ENCODE results near the gene DDX47. TPM values are rescaled to one million over a fixed set of nuclear protein-coding genes. Genes with fewer than 3 reads are reported as not detected.
A peak's percentile ranks its signal among the peaks of the same experiment; 100 is the strongest.

DDX47 gene
- total and polyA plus RNA-seq, 8 donors: 9.6 to 108 (median 31.8) TPM

DNA sequence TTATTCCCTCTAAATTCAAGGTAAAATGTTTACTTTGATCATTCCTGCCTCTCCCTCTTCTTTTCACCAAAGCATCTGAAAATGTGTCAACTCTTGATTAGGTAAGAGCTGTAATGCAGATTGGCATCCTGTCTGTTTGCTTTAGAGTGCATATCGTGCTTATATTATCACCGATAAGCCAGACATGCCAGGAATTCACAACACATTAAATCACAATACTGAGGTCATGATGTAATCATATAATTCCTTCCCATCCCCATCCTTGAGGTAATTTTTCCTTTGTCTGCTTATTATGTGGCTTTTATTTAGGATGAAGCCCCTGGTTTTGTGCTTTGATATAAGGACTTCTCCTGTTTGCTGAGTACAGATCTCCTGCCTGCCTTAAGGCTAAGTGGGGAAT lies 10.2 kb downstream of the DDX47 start:
- Histone ChIP-seq H3K9me3 (no peaks in the 10 kb centered on the region), H3K27ac (no peak overlapping the region), H3K4me1 (peaks cover 7 to 26% (median 19%) of the 10 kb centered on the region in 4 donors), H3K36me3 (peaks cover 65 to 88% (median 82%) of the 10 kb centered on the region in 4 donors), H3K4me3 (no peak overlapping the region), H3K27me3 (no peaks in the 10 kb centered on the region)
- WGBS, 5 donors: 36 to 58% (median 41%) methylated on average over 2 of the region's 2 CpGs
- DNase-seq: no peak
- TF ChIP-seq POLR2AphosphoS5 (IDR thresholded peaks at IDR 0.05) (peak in 1 of 3 donors; percentile 8), EP300 (IDR thresholded peaks at IDR 0.05) (no peak)
- intact Hi-C loops (cut with DNase I; ENCODE audit: low total_unique reads): no loop called here

DNA sequence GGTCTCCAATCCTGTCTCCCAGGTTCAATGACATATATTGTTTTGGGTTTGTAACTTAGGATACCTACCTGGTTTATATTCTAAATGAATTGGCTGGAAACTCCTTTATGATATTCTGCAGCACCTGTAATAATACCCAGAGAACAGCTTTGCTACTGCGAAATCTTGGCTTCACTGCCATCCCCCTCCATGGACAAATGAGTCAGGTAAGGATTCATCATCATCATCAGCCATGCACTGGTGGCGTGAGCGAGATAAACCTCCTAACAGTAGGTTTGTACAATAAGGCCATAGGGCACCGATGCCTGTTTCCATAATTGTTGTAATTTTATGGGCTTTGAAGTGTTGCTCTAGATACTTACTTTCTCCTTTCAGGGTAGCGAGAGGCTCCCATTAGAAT lies 10.7 kb downstream of the DDX47 start:
- peaks cover 7 to 21% (median 17%) of the 10 kb centered on the region in 4 donors for H3K4me1 ChIP-seq
- intact Hi-C loops (cut with DNase I; ENCODE audit: low total_unique reads): no loop called here
- no peaks in the 10 kb centered on the region for H3K27me3 ChIP-seq
- no peak for DNase-seq
- no peaks in the 10 kb centered on the region for H3K9me3 ChIP-seq
- no peak overlapping the region for H3K4me3 ChIP-seq
- peaks cover 68 to 88% (median 87%) of the 10 kb centered on the region in 4 donors for H3K36me3 ChIP-seq
- WGBS, 5 donors: 96 to 99% (median 97%) methylated on average over 5 of the region's 5 CpGs
- no peak overlapping the region for H3K27ac ChIP-seq
- no peak for TF ChIP-seq EP300 (IDR thresholded peaks at IDR 0.05)

DNA sequence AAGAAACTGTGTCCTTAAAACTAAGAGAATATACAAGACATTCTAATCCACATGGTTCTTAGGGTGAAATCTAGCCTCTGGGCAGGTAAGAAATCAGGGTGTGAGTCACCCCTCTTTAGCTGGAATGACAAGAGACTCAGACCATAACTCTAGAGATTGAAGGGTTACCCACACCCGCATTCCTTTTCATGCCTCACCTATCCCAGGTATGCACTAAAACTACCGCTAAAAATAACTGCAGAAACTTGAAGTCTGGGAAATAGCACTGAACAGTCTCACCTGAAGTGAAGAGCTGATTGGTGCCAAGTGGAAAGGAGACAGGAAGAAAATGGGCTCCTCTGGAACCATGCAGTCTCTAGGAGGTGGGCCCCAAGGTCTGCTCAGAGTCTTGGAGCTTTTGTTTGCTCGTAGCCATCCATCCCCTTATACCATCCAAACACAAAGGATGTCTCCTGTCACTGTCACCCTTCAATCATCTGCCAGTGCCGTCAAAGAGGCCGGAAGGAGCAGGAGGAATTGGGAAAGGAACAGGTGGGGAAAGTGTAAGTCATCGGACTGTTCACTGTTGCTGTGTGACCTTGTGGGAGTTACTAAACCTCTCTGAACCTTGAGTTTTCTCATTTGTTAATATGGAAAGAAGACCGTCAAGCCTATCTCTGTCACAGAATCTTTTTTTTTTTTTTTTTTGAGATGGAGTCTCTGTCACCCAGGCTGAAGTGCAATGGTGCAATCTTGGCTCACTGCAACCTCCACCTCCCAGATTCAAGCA lies 22.4 kb downstream of the DDX47 start:
- intact Hi-C loops (cut with DNase I; ENCODE audit: low total_unique reads): no loop called here
- Histone ChIP-seq H3K36me3 (peaks cover 17 to 49% (median 36%) of the 10 kb centered on the region in 4 donors), H3K4me1 (peaks cover 0 to 26% (median 5%) of the 10 kb centered on the region in 4 donors), H3K27ac (peak overlapping the region in 3 of 5 donors; percentile 65 to 67 (median 65)), H3K9me3 (no peaks in the 10 kb centered on the region), H3K27me3 (no peaks in the 10 kb centered on the region), H3K4me3 (no peak overlapping the region)
- WGBS, 5 donors: 63 to 84% (median 73%) methylated on average over 7 of the region's 7 CpGs
- TF ChIP-seq, protein P1, sequence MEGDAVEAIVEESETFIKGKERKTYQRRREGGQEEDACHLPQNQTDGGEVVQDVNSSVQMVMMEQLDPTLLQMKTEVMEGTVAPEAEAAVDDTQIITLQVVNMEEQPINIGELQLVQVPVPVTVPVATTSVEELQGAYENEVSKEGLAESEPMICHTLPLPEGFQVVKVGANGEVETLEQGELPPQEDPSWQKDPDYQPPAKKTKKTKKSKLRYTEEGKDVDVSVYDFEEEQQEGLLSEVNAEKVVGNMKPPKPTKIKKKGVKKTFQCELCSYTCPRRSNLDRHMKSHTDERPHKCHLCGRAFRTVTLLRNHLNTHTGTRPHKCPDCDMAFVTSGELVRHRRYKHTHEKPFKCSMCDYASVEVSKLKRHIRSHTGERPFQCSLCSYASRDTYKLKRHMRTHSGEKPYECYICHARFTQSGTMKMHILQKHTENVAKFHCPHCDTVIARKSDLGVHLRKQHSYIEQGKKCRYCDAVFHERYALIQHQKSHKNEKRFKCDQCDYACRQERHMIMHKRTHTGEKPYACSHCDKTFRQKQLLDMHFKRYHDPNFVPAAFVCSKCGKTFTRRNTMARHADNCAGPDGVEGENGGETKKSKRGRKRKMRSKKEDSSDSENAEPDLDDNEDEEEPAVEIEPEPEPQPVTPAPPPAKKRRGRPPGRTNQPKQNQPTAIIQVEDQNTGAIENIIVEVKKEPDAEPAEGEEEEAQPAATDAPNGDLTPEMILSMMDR (IDR thresholded peaks at IDR 0.05): no peak
- TF ChIP-seq EP300 (IDR thresholded peaks at IDR 0.05) (no peak), POLR2A (IDR thresholded peaks at IDR 0.05) (no peak), POLR2AphosphoS5 (IDR thresholded peaks at IDR 0.05) (peak in 1 of 3 donors; percentile 38)
- DNase-seq: peak in 1 of 2 donors; percentile 72

DNA sequence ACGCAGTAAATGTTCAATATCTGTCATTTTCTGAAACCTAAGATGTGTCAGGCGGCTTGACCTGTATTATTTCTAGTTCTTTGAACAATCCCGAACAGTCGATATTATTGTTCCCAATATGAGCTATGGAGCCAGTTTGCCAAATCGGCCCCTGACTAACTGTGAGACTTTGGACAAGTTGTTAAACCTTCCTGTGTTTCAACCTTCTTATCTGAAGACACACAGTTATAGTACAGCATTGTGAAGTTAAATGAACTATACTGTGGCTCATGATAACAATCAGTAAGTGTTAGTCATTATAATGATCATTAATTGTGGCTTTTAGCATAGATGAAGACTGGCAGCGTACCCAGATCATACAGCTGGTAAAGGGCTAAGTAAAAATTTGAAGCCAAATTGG lies 23.4 kb downstream of the DDX47 start:
- WGBS, 5 donors: 56 to 80% (median 71%) methylated on average over 6 of the region's 6 CpGs
- peaks cover 12 to 40% (median 27%) of the 10 kb centered on the region in 4 donors for H3K36me3 ChIP-seq
- TF ChIP-seq POLR2A (IDR thresholded peaks at IDR 0.05) (no peak), EP300 (IDR thresholded peaks at IDR 0.05) (no peak), POLR2AphosphoS5 (IDR thresholded peaks at IDR 0.05) (no peak)
- TF ChIP-seq, protein P1 (IDR thresholded peaks at IDR 0.05): no peak
- no peak overlapping the region for H3K4me3 ChIP-seq
- intact Hi-C loops (cut with DNase I; ENCODE audit: low total_unique reads): no loop called here
- H3K27ac ChIP-seq: peak overlapping the region in 3 of 5 donors; percentile 65 to 67 (median 65)
- H3K27me3 ChIP-seq: no peaks in the 10 kb centered on the region
- H3K9me3 ChIP-seq: no peaks in the 10 kb centered on the region
- DNase-seq: no peak
- peaks cover 0 to 26% (median 5%) of the 10 kb centered on the region in 4 donors for H3K4me1 ChIP-seq

DNA sequence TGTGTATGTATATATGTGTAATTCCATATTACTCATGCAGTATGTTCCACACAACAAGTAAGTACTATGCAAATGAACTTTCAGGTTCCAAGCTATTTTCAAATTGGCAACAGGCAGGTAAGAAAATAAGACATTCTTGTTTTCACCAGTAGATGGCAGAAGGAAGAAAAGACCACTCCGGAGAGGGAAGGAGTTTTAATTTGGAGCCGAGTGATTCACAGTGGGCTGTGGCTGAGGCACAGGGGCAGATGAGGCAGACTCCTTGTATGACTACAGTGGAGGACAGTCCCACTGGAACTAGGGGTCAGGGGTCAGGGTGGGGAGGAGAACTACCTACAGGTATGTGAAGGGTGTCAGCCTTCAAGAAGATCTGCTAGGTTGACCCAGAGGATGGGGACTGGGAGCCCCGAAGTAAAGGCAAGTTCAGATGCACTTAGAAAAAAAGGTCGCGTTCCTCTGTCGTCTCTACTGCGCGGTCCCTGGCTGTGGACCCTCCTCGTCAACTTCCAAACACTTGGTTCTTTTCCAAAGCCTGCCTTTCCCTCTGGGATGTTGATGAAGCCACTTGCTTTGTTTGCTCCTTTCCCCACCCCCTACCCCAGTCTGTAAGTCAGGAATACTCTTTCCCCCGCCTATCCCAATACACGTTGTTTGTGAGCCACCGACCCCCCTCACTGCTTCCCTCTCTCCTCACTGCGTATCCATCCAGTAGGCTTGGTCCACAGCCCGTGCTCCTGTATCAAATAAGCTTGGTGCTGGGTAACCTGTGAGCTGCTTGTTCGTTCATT lies 24.1 kb downstream of the DDX47 start:
- peak; percentile 36 to 85 for DNase-seq
- no peak overlapping the region for H3K4me3 ChIP-seq
- H3K4me1 ChIP-seq: peaks cover 0 to 26% (median 5%) of the 10 kb centered on the region in 4 donors
- no peaks in the 10 kb centered on the region for H3K27me3 ChIP-seq
- H3K9me3 ChIP-seq: no peaks in the 10 kb centered on the region
- TF ChIP-seq, protein P1 (IDR thresholded peaks at IDR 0.05): peak in 5 of 7 experiments; percentile 12 to 62 (median 56)
- no peak for TF ChIP-seq POLR2A (IDR thresholded peaks at IDR 0.05)
- peak in 1 of 3 donors; percentile 54 for TF ChIP-seq POLR2AphosphoS5 (IDR thresholded peaks at IDR 0.05)
- no peak for TF ChIP-seq EP300 (IDR thresholded peaks at IDR 0.05)
- WGBS, 5 donors: 38 to 64% (median 44%) methylated on average over 15 of the region's 15 CpGs
- H3K36me3 ChIP-seq: peaks cover 9 to 33% (median 21%) of the 10 kb centered on the region in 4 donors
- H3K27ac ChIP-seq: peak overlapping the region in 4 of 5 donors; percentile 12 to 67 (median 65)
- intact Hi-C loops (cut with DNase I; ENCODE audit: low total_unique reads): no loop called here
